SK-N-MC (cell line): Measurements from ENCODE around the gene TP53BP1.

Experiments used
- EZH2 ChIP-seq: fragments of 200-600 bp; sonication (generic); IDR thresholded peaks from one replicate; pipeline ENCODE4 v1.6.1; 2017; ENCODE audit warnings: antibody characterized with exemption
- POLR2AphosphoS5 ChIP-seq: IDR thresholded peaks from 2 replicates; pipeline ENCODE4 v1.6.1; 2012; ENCODE audit warnings: mild to moderate bottlenecking, low read depth, low read length, borderline replicate concordance

DNA sequence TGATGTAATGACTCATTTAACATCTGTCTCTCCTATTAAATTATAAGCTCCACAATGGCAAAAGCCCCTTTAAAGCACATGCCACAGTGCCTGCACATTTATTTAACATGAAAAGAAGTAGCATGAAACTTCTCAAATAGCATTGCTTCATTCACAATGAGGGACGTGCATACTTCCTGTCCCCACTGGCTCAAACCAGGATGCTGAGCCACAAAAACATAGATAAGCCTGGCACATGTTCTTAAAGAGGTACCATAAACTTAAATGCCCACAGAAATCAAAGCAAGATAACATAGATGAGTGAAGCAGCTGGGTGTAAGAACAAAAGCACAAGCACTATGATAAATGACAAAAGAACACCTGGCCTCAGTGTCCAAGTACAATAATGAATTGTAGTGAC is 3.8 kb downstream of the TP53BP1 start:
- TF ChIP-seq POLR2AphosphoS5 = no peak
- TF ChIP-seq EZH2 = no peak
